Heart right ventricle (tissue), 16 donors: Measurements from ENCODE around the gene AMZ2. TPM values are rescaled to one million over a fixed set of nuclear protein-coding genes. Genes with fewer than 3 reads are reported as not detected.

Source experiments
- ATAC-seq, 8 donors: fragments of 200-7000 bp; cut with Tn5 transposase; one replicate each; pipeline ENCODE4 v1.9.1; 2020; ENCODE audit warnings: mild to moderate bottlenecking in 8 of 8, moderate library complexity in 8 of 8, moderate number of reproducible peaks in 1 of 8
- DNase-seq, 2 donors: peaks; one replicate each; pipeline ENCODE4 v3.0.0-alpha.2; 2020
- H3K27ac ChIP-seq, 10 donors: fragments of 200-600 bp; sonication (generic) in 2 of 10; one replicate each; pipeline versions ENCODE4 v1.5.0 to v1.8.0; 2020 to 2022; ENCODE audit warnings: mild to moderate bottlenecking in 3 of 10
- H3K27me3 ChIP-seq, 7 donors: fragments of 200-600 bp; one replicate each; pipeline ENCODE4 v1.8.0; 2021 to 2022; ENCODE audit warnings: mild to moderate bottlenecking in 2 of 7
- H3K36me3 ChIP-seq, 9 donors: fragments of 200-600 bp; sonication (generic) in 1 of 9; one replicate each; pipeline versions ENCODE4 v1.5.0 to v1.8.0; 2020 to 2022; ENCODE audit warnings: mild to moderate bottlenecking in 2 of 9
- H3K4me1 ChIP-seq, 9 donors: fragments of 200-600 bp; sonication (generic) in 1 of 9; one replicate each; pipeline versions ENCODE4 v1.5.0 to v1.8.0; 2020 to 2022; ENCODE audit warnings: mild to moderate bottlenecking in 4 of 9
- H3K4me3 ChIP-seq, 10 donors: fragments of 200-600 bp; sonication (generic) in 2 of 10; one replicate each; pipeline versions ENCODE4 v1.5.0 to v1.8.0; 2020 to 2022; ENCODE audit warnings: mild to moderate bottlenecking in 7 of 10, moderate library complexity in 2 of 10
- H3K9me3 ChIP-seq, 11 donors: fragments of 200-600 bp in 10 of 11; sonication (generic) in 2 of 11; one replicate each; pipeline versions ENCODE4 v1.5.0 to v1.8.0; 2013 to 2022; ENCODE audit warnings: mild to moderate bottlenecking in 2 of 11, control low read depth in 1 of 11, moderate library complexity in 1 of 11
- WGBS, 2 donors: extraction: QIAGEN DNeasy Blood & Tissue Kit; methylation state at CpG; one replicate each; pipeline ENCODE4 v1.1.7; 2013; ENCODE audit warnings: inconsistent platforms in 1 of 2; 5-methylcytosine and 5-hydroxymethylcytosine counted together
- intact Hi-C, 10 donors: fragments of 100-400 bp; cut with DNase I; formaldehyde crosslinking; loops; one replicate each; pipeline versions ENCODE4 v1.11.1 to v1.14.2; 2022
- polyA plus RNA-seq, 2 donors: library from polyadenylated mRNA; stranded (reverse); fragments of 200-250 nt; gene quantifications; one replicate each; pipeline ENCODE4 v1.2.3, GENCODE V29; 2013
- total RNA-seq, 10 donors: library from RNA; stranded (reverse); fragmentation: NEBNext Ultra II Directional in 3 of 10; extraction: Animal tissue kit (Norgen Biotek cat#: 25700) in 3 of 10; gene quantifications; one replicate each; pipeline versions ENCODE4 v1.2.1 to v1.2.4, GENCODE V29; 2021 to 2023
- TF ChIP-seq, protein P1 (sequence below), 9 donors: fragments of 200-600 bp; sonication (generic) in 2 of 9; IDR thresholded peaks; one replicate each; pipeline versions ENCODE4 v1.5.0 to v1.8.0; 2021 to 2022; ENCODE audit warnings: antibody characterized with exemption in 9 of 9, mild to moderate bottlenecking in 5 of 9, moderate library complexity in 1 of 9
- donor health status: Arrhythmogenic right ventricular cardiomyopathy.
- donor health status: ischemic (EF 13 %, LVEDD 7.1; RV severe dilation, severe dysfunction).
- donor health status: healthy with polysubstance abuse.
- donor health status: DM: no; HTN: yes; CAD: no.
- donor health status: DM: no; HTN: no; CAD: no.
- donor health status: ischemic (EF 25% LVEDD 6.9; RV normal size, moderate dysfunction).
- donor health status: ischemic (EF 25% LVEDD 5.7; RV mildly dilated, moderate dysfunction).
- donor health status: healthy.
- donor health status: DM: yes; HTN: yes; CAD: no.
- donor health status: Ischemic cardiomyopathy.
- donor health status: ischemic (EF 35%, LVEDD 5.7; RV mildly dilated, moderate dysfunction).
- donor health status: nonischemic (EF 11% LVEDD 7.7; RV severe dilation, severe dysfunction).
- donor health status: DM: yes; HTN: yes; CAD: no.
- donor health status: PGD.
- donor health status: ischemic (EF 29% LVEDD 5.4; RV normal size, mild dysfunction).
- donor health status: nonischemic (EF 23%, LVEDD 6.1; RV moderate dilation, normal function).

AMZ2 gene
- total and polyA plus RNA-seq, 12 donors, result 41.6 to 140 (median 106) TPM

DNA sequence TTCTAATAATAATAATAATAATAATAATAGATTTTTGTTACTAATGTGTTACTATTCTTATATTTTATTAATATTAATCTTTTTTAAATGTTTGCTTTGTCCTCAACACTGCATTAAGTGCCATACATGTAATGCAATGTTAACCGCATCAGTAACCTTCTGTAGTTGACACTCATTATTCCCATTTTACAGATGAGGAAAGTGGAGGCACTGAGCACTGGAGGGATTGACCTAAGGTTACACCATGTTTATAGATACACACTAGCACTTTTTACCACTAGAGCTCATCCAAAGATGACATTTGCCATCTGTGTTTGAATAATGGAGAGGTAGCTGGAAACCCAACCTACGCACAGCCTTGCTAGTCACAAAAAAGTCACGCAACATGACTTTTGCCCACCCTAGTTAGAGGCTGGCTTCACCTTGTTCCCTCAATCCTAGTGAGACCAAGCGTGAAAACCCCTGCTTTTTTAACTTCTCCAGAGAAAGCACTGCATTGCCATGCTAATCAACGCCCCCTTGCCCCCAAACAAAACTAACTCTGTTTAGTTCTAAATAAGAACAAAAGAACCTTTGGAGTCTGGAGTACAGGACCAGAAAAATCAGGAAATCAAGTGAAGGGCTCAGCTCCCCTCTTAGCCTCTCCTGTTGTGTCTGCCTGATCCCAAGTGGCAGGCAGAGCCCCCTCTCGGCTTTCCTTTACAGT is 45.8 kb downstream of the AMZ2 start:
- H3K4me3 ChIP-seq, result no peak overlapping the region
- H3K9me3 ChIP-seq, result no peaks in the 10 kb centered on the region
- 95 to 97% methylated on average over 6 of the region's 6 CpGs for WGBS, 2 donors
- no peak for DNase-seq
- no peak for ATAC-seq
- TF ChIP-seq, protein P1, sequence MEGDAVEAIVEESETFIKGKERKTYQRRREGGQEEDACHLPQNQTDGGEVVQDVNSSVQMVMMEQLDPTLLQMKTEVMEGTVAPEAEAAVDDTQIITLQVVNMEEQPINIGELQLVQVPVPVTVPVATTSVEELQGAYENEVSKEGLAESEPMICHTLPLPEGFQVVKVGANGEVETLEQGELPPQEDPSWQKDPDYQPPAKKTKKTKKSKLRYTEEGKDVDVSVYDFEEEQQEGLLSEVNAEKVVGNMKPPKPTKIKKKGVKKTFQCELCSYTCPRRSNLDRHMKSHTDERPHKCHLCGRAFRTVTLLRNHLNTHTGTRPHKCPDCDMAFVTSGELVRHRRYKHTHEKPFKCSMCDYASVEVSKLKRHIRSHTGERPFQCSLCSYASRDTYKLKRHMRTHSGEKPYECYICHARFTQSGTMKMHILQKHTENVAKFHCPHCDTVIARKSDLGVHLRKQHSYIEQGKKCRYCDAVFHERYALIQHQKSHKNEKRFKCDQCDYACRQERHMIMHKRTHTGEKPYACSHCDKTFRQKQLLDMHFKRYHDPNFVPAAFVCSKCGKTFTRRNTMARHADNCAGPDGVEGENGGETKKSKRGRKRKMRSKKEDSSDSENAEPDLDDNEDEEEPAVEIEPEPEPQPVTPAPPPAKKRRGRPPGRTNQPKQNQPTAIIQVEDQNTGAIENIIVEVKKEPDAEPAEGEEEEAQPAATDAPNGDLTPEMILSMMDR (IDR thresholded peaks at IDR 0.05), result no peak
- no peaks in the 10 kb centered on the region for H3K36me3 ChIP-seq
- peaks cover 4 to 70% (median 20%) of the 10 kb centered on the region in 9 donors for H3K4me1 ChIP-seq
- H3K27me3 ChIP-seq, result peaks cover 0 to 34% (median 14%) of the 10 kb centered on the region in 7 donors
- peak overlapping the region in 1 of 10 donors; percentile 3 for H3K27ac ChIP-seq
- intact Hi-C loops, result loop anchor here in 3 of 10 donors (5.0 to 10.0 kb wide), 3 partner anchors 84 to 101 kb away; no protein-coding TSS in a partner anchor

DNA sequence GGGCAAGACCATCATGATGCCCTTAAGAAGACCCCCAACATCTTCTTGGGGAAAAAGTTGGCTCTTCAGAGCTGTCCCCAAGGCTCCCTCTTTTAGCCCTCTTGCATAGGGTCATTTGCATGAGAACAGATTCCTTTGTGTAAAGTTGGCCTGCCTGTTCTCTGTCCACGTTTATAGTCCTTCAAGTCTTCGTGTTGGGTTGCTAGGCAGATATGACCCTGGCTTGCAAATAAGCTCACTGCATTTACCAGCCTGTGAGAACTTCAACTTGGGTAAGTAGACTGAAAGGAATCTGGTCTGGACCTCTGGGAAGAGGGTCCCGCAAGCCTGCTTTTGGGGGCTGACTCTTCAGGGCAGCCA is 46.3 kb downstream of the AMZ2 start:
- DNase-seq (no peak), ATAC-seq (no peak)
- 73 to 78% methylated on average over 3 of the region's 3 CpGs for WGBS, 2 donors
- TF ChIP-seq, protein P1 (IDR thresholded peaks at IDR 0.05), result no peak
- H3K36me3 ChIP-seq, result no peaks in the 10 kb centered on the region
- H3K4me1 ChIP-seq, result peaks cover 4 to 66% (median 20%) of the 10 kb centered on the region in 9 donors
- H3K27ac ChIP-seq, result peak overlapping the region in 1 of 10 donors; percentile 3
- H3K4me3 ChIP-seq, result no peak overlapping the region
- intact Hi-C loops, result loop anchor here in 3 of 10 donors (5.0 to 10.0 kb wide), 3 partner anchors 83 to 101 kb away; no protein-coding TSS in a partner anchor
- peaks cover 0 to 34% (median 14%) of the 10 kb centered on the region in 7 donors for H3K27me3 ChIP-seq
- no peaks in the 10 kb centered on the region for H3K9me3 ChIP-seq

DNA sequence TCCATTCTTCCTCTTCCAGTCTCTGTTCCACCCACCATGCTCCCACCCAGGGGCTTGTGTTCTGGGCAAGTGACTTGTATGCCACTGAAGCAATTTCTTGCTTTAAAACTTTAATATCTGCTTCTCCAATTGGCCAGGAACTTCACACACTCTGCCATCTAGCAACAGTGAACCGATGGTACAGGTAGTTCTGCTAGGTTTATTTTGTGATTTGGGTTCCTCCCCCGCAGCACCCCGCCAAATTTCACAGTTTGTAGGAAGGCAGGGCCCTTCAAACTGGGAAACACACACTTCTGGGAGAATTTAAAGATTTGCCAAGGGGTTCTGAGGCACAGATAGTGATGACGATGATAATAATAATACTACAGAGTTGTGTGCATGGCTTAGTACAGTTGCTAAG is 46.8 kb downstream of the AMZ2 start:
- no peaks in the 10 kb centered on the region for H3K36me3 ChIP-seq
- DNase-seq, result no peak
- WGBS, 2 donors, result 88 to 89% methylated on average over 4 of the region's 4 CpGs
- ATAC-seq, result no peak
- no peak overlapping the region for H3K27ac ChIP-seq
- H3K9me3 ChIP-seq, result no peaks in the 10 kb centered on the region
- intact Hi-C loops, result loop anchor here in 3 of 10 donors (5.0 to 10.0 kb wide), 3 partner anchors 83 to 100 kb away; no protein-coding TSS in a partner anchor
- H3K27me3 ChIP-seq, result peaks cover 0 to 34% (median 14%) of the 10 kb centered on the region in 7 donors
- H3K4me3 ChIP-seq, result no peak overlapping the region
- TF ChIP-seq, protein P1 (IDR thresholded peaks at IDR 0.05), result no peak
- H3K4me1 ChIP-seq, result peaks cover 4 to 61% (median 20%) of the 10 kb centered on the region in 9 donors

DNA sequence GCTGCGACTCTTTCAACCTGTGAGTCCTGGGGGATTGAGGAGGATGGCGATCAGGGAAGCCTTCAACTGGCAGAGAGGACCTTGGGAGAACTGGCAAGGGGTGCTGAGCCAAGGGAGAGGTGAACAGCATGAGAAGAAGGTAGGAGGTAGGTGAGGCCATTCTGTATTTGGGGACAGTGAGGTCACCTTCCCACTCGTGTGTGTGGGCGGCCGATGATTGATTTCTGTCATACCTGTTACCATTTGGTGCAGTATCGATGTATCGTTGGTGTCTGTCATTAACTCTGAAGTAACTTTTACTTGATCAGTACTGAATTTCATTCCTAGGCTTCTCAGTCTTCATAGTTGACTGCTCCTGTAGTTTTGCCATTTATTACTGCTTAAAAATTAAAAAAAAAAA is 47.2 kb downstream of the AMZ2 start:
- DNase-seq (no peak), ATAC-seq (no peak)
- H3K9me3 ChIP-seq, result no peaks in the 10 kb centered on the region
- no peaks in the 10 kb centered on the region for H3K36me3 ChIP-seq
- peaks cover 0 to 34% (median 14%) of the 10 kb centered on the region in 7 donors for H3K27me3 ChIP-seq
- TF ChIP-seq, protein P1 (IDR thresholded peaks at IDR 0.05), result no peak
- no peak overlapping the region for H3K4me3 ChIP-seq
- H3K4me1 ChIP-seq, result peaks cover 4 to 57% (median 19%) of the 10 kb centered on the region in 9 donors
- 88 to 91% methylated on average over 7 of the region's 7 CpGs for WGBS, 2 donors
- intact Hi-C loops, result loop anchor here in 1 of 10 donors (10.0 kb wide), 1 partner anchor 100 kb away; no protein-coding TSS in a partner anchor
- H3K27ac ChIP-seq, result no peak overlapping the region
